T-helper 2 cell treated with Interferon-gamma antibody and Interleukin-4, amounts not matched to agents 5 μg/mL and 100 μg/mL, for 36 hours (primary cell): ENCODE measurements around the gene SPNS2.
A peak's percentile ranks its signal among the peaks of the same experiment; 100 is the strongest.

ENCODE experiments used
- DNase-seq: peaks from one replicate; pipeline ENCODE4 v3.0.0; 2021; ENCODE audit warnings: low spot score
- H3K27ac Mint-ChIP-seq: one replicate; pipeline ENCODE4 v1.8.0; 2021; ENCODE audit warnings: mild to moderate bottlenecking, mixed read lengths
- H3K27me3 Mint-ChIP-seq: one replicate; pipeline ENCODE4 v1.8.0; 2021; ENCODE audit warnings: low read depth, mixed read lengths
- H3K36me3 Mint-ChIP-seq: one replicate; pipeline ENCODE4 v1.8.0; 2021; ENCODE audit warnings: low read depth, mixed read lengths
- H3K4me1 Mint-ChIP-seq: one replicate; pipeline ENCODE4 v1.8.0; 2021; ENCODE audit warnings: low read depth, mixed read lengths
- H3K4me3 Mint-ChIP-seq: one replicate; pipeline ENCODE4 v1.8.0; 2022; ENCODE audit warnings: mild to moderate bottlenecking, moderate library complexity, mixed read lengths
- H3K9me3 Mint-ChIP-seq: one replicate; pipeline ENCODE4 v1.8.0; 2021; ENCODE audit warnings: mixed read lengths

The SPNS2 gene

GRCh38 chr17:4558347-4558971, 59.8 kb downstream of the SPNS2 start:
- Mint-ChIP-seq H3K9me3 (no peaks in the 10 kb centered on the region), H3K4me3 (no peak overlapping the region), H3K27ac (no peak overlapping the region), H3K4me1 (peaks cover 43% of the 10 kb centered on the region), H3K36me3 (peaks cover 15% of the 10 kb centered on the region), H3K27me3 (no peaks in the 10 kb centered on the region)
- DNase-seq = no peak

DNA sequence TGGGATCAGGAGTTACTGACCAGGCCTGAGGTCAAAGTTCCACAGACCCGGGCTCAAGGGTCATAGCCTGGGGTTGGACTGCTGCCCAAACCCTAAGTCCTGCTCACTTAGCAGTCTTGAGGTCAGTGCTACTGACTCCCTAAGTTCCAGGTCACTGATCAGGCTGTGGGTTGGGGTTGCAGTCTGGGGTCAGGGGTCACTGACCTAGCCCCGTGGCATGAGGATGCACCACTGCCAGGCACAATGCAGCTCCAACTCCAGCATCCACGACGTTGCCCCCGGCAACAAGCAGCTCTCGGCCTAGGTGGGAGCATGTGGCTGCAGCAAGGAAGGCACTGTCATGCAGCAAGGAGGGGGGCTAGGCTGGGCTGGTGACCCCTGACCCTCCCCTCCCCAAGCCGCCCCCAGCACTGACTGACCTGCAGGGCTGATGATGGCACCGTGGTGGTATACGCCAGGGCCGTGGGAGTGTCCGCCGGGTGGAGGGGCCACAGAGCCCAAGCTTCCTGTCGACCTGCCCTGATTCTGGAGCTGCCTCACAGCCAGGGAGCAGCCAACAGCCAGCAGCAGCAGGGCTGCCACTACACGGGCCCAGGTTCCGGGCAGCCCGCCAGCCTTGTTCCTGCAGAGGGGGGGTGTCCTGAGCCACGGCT, 60.6 kb downstream of the SPNS2 start:
- peaks cover 8% of the 10 kb centered on the region for H3K36me3 Mint-ChIP-seq
- no peaks in the 10 kb centered on the region for H3K27me3 Mint-ChIP-seq
- no peak for DNase-seq
- no peaks in the 10 kb centered on the region for H3K9me3 Mint-ChIP-seq
- no peak overlapping the region for H3K4me3 Mint-ChIP-seq
- H3K4me1 Mint-ChIP-seq = peaks cover 42% of the 10 kb centered on the region
- no peak overlapping the region for H3K27ac Mint-ChIP-seq

DNA sequence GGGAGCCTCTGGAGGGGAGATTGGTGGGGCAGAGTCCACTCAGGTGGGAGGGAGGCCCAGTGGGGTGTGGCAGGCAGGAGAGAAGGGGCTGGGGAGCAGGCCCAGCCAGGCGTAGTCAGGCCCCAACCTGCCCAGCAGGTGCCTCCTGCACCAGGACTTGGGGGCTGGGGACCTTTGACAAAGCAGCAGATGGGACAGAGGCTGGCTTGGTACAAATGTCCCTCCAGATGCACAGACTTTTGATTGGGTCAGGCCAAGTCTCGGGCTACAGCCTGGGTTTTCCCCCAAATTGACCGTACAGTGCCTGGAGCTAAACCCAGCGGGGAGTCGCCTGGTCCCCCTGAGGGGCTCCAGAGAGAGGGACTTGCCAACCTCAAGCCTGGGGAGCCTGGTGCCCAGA, 61.3 kb downstream of the SPNS2 start:
- no peaks in the 10 kb centered on the region for H3K27me3 Mint-ChIP-seq
- no peak overlapping the region for H3K4me3 Mint-ChIP-seq
- no peak overlapping the region for H3K27ac Mint-ChIP-seq
- H3K4me1 Mint-ChIP-seq = peaks cover 38% of the 10 kb centered on the region
- H3K9me3 Mint-ChIP-seq = no peaks in the 10 kb centered on the region
- DNase-seq = no peak
- peaks cover 2% of the 10 kb centered on the region for H3K36me3 Mint-ChIP-seq

GRCh38 chr17:4560421-4560820, 61.7 kb downstream of the SPNS2 start, which contains the start of gene GGT6:
Gene GGT6, minus strand, starts transcription at chr17:4560577. Its CDS starts 56 bp downstream, at chr17:4560521.
- no peak within 1 kb of the TSS for H3K27ac Mint-ChIP-seq
- H3K9me3 Mint-ChIP-seq = no peaks in the 10 kb centered on the region
- no peaks in the 10 kb centered on the region for H3K36me3 Mint-ChIP-seq
- DNase-seq = no peak
- H3K4me3 Mint-ChIP-seq = no peak within 1 kb of the TSS
- peaks cover 39% of the 10 kb centered on the region for H3K4me1 Mint-ChIP-seq
- no peaks in the 10 kb centered on the region for H3K27me3 Mint-ChIP-seq

DNA sequence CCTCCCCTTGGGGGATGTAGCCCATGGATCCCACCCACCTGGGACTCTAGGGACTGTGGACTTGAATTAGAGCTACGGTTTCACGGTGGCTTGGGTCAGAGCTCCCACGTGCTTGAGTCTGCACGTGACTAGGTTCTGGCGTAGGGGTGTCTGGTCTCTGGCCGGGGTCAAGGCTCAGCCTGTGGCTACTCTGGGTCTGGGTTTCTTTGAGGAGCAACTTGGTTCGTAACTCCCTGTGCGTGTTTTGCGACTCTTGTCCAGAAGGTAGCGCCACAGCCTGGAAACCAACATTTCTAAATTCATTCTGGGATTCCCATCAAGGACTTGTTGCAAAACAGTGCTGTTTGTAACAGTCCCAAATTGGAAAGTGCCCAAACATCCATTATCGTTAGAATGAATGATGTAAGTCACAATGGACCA, 62.2 kb downstream of the SPNS2 start:
- Mint-ChIP-seq H3K27ac (no peak overlapping the region), H3K4me3 (no peak overlapping the region), H3K4me1 (peaks cover 39% of the 10 kb centered on the region)

GRCh38 chr17:4562015-4562969, 63.6 kb downstream of the SPNS2 start:
- peak overlapping the region; percentile 50 for H3K27ac Mint-ChIP-seq
- peaks cover 37% of the 10 kb centered on the region for H3K4me1 Mint-ChIP-seq
- peak overlapping the region; percentile 68 for H3K4me3 Mint-ChIP-seq
- no peaks in the 10 kb centered on the region for H3K9me3 Mint-ChIP-seq
- H3K27me3 Mint-ChIP-seq = no peaks in the 10 kb centered on the region
- no peaks in the 10 kb centered on the region for H3K36me3 Mint-ChIP-seq
- no peak for DNase-seq

More for the DNA sequence above, 62.2 kb downstream of the SPNS2 start:
- Mint-ChIP-seq H3K27me3 (no peaks in the 10 kb centered on the region), H3K9me3 (no peaks in the 10 kb centered on the region), H3K36me3 (no peaks in the 10 kb centered on the region)
- no peak for DNase-seq

- Mint-ChIP-seq H3K4me3 (peak overlapping the region; percentile 50), H3K9me3 (no peaks in the 10 kb centered on the region), H3K4me1 (peaks cover 37% of the 10 kb centered on the region), H3K27ac (peak overlapping the region; percentile 23), H3K27me3 (peaks cover 5% of the 10 kb centered on the region), H3K36me3 (no peaks in the 10 kb centered on the region)
- DNase-seq = peak; percentile 56
These were observed 66.8 kb downstream of the SPNS2 start for GRCh38 chr17:4565209-4566141.

DNA sequence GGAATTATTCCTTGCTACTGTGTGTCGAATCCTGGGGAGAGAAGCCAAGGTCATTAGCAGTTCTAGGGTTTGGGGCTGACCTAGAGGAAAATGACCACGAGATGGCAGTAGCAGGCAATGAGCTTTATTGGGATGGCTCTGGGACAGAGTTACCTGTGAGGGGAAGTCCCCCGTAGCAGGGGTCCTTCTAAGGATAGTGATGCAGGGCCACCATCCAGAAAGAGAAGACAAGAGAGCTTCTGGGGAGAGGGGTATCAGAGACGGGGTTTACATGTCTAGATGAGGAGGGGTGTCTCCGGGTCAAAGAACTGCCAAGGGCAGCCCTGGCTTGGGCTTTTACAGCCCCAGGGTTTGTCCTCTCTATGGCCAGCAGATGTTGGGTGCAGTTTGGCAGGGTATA, 68.1 kb downstream of the SPNS2 start:
- no peak overlapping the region for H3K27ac Mint-ChIP-seq
- peaks cover 30% of the 10 kb centered on the region for H3K4me1 Mint-ChIP-seq
- DNase-seq = no peak
- no peaks in the 10 kb centered on the region for H3K9me3 Mint-ChIP-seq
- H3K36me3 Mint-ChIP-seq = no peaks in the 10 kb centered on the region
- H3K27me3 Mint-ChIP-seq = peaks cover 5% of the 10 kb centered on the region
- H3K4me3 Mint-ChIP-seq = no peak overlapping the region

- H3K27ac Mint-ChIP-seq = no peak overlapping the region
- no peaks in the 10 kb centered on the region for H3K9me3 Mint-ChIP-seq
- peaks cover 5% of the 10 kb centered on the region for H3K27me3 Mint-ChIP-seq
- H3K4me1 Mint-ChIP-seq = peaks cover 22% of the 10 kb centered on the region
- H3K36me3 Mint-ChIP-seq = no peaks in the 10 kb centered on the region
- DNase-seq = no peak
- H3K4me3 Mint-ChIP-seq = no peak overlapping the region
These were observed 70.9 kb downstream of the SPNS2 start for GRCh38 chr17:4569591-4569990.

DNA sequence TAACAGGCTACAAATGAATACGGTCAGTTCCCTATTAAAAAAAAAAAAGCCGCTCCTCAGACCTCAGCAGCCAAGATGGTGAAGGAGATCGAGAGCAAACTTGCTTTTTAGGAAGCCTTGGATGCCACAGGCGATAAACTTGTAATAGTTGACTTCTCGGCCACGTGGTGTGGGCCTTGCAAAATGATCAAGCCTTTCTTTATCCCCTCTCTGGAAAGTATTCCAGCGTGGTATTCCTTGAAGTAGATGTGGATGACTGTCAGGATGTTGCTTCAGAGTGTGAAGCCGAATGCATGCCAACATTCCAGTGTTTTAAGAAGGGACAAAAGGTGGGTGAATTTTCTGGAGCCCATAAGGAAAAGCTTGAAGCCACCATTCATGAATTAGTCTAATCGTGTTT, 73.5 kb downstream of the SPNS2 start:
- no peaks in the 10 kb centered on the region for H3K36me3 Mint-ChIP-seq
- H3K9me3 Mint-ChIP-seq = no peaks in the 10 kb centered on the region
- no peak for DNase-seq

DNA sequence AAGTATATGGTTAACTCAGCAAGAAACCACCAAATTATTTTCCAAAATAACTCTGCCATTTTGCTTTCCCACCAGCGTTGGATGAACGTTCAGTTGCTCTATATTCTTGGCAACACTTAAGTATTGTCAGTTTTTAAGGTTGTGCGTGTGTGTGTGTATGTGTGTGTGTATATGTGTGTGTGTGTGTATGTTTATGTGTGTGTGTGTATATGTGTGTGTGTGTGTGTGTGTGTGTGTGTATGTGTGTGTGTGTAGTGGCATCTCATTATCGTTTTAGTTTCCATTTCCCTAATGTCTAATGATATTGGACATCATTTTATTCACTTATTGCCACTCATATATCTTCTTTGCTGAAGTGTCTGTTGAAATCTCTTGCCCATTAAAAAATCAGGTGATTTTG, 74.4 kb downstream of the SPNS2 start:
- DNase-seq = no peak
- Mint-ChIP-seq H3K4me1 (peaks cover 13% of the 10 kb centered on the region), H3K36me3 (no peaks in the 10 kb centered on the region), H3K27ac (no peak overlapping the region), H3K27me3 (peaks cover 8% of the 10 kb centered on the region), H3K4me3 (no peak overlapping the region), H3K9me3 (no peaks in the 10 kb centered on the region)

More for the DNA sequence above, 73.5 kb downstream of the SPNS2 start:
- no peak overlapping the region for H3K27ac Mint-ChIP-seq
- no peak overlapping the region for H3K4me3 Mint-ChIP-seq
- H3K27me3 Mint-ChIP-seq = peaks cover 8% of the 10 kb centered on the region
- H3K4me1 Mint-ChIP-seq = peaks cover 13% of the 10 kb centered on the region

DNA sequence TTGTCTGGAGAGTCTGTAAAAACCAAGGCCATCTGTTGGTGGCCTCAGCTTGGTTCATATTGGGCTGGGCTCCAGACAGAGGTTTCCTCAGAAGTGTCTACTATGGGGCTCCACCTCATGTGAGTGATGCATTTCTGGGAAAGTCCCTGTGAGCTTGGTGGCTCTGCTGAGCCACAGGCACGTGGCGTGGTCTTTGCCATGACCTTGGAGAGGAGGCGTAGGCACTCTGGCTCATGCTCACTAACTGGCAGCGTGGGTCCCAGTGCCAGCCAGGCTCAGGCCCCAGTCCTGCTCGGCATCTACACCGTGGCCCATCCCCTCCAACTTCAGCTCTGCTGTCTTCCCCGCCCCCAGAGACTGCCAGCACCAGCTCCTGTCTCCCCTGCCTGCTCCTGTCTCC, 75.0 kb downstream of the SPNS2 start:
- no peaks in the 10 kb centered on the region for H3K36me3 Mint-ChIP-seq
- H3K4me3 Mint-ChIP-seq = no peak overlapping the region
- H3K4me1 Mint-ChIP-seq = peaks cover 13% of the 10 kb centered on the region
- no peaks in the 10 kb centered on the region for H3K9me3 Mint-ChIP-seq
- peak; percentile 80 for DNase-seq
- no peak overlapping the region for H3K27ac Mint-ChIP-seq
- peaks cover 8% of the 10 kb centered on the region for H3K27me3 Mint-ChIP-seq

DNA sequence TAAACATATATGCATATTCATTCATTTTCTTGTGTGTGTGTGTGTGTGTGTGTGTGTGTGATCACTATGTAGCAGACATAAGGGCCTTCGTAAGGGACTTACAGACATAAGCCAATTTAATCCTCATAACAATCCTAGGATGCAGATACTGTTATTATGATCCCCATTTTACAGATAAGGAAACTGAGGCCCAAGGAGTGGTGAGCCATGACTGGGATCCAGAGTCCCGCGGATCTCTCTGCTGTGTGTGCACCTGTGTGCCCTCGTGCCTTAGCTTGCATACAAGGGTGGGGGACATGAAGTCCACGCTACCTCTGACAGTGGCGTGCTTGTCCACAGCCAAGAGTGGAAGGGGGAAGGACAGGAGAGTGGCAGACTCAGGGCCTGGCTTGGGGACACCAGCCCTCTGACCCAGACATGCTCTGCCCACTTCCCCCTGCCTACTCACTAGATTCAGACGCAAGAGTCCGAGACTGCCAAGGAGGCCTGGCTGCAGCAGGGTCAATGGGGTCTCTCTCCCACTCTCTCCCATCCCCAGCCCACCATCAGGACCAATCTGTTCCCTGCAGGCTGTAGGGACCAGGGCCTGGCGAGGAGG, 75.9 kb downstream of the SPNS2 start:
- Mint-ChIP-seq H3K27ac (no peak overlapping the region), H3K9me3 (no peaks in the 10 kb centered on the region), H3K4me1 (peaks cover 13% of the 10 kb centered on the region), H3K27me3 (peaks cover 8% of the 10 kb centered on the region), H3K4me3 (no peak overlapping the region), H3K36me3 (no peaks in the 10 kb centered on the region)
- DNase-seq = no peak
